ENCODE measurements around the gene GJA9. TPM values are rescaled to one million over a fixed set of nuclear protein-coding genes. Genes with fewer than 3 reads are reported as not detected.
A peak's percentile ranks its signal among the peaks of the same experiment; 100 is the strongest.
"Not testable (repeated sequence)": the region's sequence is repeated elsewhere in the genome, so short reads cannot be mapped to it uniquely, and the experiment has no call there.

The GJA9 gene
- not detected for polyA plus RNA-seq

DNA sequence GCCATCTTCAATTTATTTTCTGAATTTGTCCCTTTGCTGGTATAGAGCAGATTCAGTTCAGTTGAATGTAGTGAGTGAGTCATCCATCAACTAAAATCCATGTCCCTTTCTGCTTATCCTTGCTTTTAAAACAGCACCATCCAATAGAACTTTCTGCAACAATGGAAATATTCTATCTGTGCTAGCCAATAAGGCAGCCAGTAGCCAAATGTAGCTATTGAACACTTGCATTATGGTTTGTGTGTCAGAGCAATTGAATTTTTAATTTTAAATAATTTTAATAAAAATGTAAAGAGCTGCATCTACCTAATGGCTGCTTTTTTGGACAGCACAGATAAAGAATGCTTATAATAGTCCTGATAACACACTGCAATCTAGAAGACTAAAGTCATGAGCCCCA lies at the start of gene GJA9:
GJA9 (minus strand) TSS at position 101 of the 400 bp plus-strand sequence. CDS start 5,489 bp downstream, outside the sequence.
- H3K27ac Mint-ChIP-seq = no peak within 1 kb of the TSS
- H3K4me3 Mint-ChIP-seq = no peak within 1 kb of the TSS
- H3K9me3 Mint-ChIP-seq = no peaks in the 10 kb centered on the region
- no peak for DNase-seq
- H3K27me3 Mint-ChIP-seq (ENCODE audit: low read depth in 3 of 3) = peaks cover 0 to 3% (median 0%) of the 10 kb centered on the region in 3 donors
- H3K4me1 Mint-ChIP-seq = no peaks in the 10 kb centered on the region
- H3K36me3 Mint-ChIP-seq = no peaks in the 10 kb centered on the region

DNA sequence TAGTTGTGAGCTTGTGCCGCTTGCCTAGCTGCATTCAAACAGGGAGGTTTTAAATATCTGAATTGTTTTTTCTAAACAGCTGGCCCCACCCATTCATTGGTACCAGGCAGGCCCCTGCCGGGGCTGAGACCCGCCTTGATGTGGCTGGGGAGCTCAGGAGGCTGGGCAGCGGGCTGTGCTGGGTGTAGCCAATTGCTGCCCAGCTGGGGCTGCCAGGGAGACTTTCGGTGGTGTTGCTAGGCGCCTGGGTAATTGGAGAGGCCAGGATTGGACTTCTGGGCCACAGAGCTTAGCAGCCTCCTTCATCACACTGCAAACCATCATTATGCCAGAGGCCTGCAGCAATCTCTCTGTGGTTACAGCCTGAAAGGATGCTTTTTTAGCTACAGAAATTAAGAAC lies 48.1 kb upstream of the GJA9 start:
- H3K4me3 Mint-ChIP-seq = no peak overlapping the region
- no peak overlapping the region for H3K27ac Mint-ChIP-seq
- no peak for DNase-seq
- peaks cover 0 to 6% (median 0%) of the 10 kb centered on the region in 3 donors for H3K27me3 Mint-ChIP-seq (ENCODE audit: low read depth in 3 of 3)
- no peaks in the 10 kb centered on the region for H3K4me1 Mint-ChIP-seq
- H3K36me3 Mint-ChIP-seq = no peaks in the 10 kb centered on the region
- no peaks in the 10 kb centered on the region for H3K9me3 Mint-ChIP-seq

DNA sequence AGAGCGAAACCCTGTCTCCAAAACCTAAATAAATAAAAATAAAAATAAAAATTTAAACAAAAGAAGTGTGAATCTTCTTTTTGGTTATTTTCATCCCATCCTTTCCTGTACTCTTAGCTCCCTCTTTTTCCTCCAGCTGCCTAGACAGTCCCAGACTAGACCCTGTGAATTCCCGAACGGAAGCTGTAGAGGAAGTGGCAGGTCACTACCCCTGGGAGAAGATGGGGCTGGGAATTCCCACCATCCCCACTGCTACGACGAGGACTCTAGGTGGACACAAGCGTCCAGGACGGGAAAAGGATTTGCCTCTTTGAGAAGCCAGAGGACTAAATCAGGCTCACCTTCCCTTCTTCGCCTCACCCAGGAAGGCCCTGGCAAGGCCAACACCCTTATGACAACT lies 47.7 kb upstream of the GJA9 start:
- peaks cover 0 to 6% (median 0%) of the 10 kb centered on the region in 3 donors for H3K27me3 Mint-ChIP-seq (ENCODE audit: low read depth in 3 of 3)

DNA sequence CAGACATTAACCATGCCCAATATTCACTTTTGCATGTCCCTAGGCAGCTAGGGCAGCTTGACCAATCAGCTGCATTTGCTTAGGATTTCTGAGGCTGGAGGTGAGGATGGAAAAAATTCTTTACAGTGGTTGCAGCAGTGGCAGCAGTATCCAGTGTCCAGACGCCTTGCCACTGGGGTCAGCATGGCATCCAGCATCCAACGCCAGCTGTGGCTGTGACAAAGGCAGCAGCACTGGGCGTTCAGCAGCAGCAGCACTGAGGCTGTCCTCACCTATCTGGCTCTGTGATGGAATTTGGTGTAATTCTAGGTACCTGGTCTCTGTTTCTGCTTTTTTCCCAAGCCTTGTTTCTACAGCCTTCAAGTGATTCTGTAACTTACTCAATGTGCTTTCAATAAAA lies 44.7 kb upstream of the GJA9 start:
- Mint-ChIP-seq H3K4me1 (no peaks in the 10 kb centered on the region), H3K4me3 (no peak overlapping the region), H3K9me3 (no peaks in the 10 kb centered on the region), H3K27ac (no peak overlapping the region), H3K36me3 (no peaks in the 10 kb centered on the region), H3K27me3 (ENCODE audit: low read depth in 3 of 3) (no peaks in the 10 kb centered on the region)
- no peak for DNase-seq

More for the DNA sequence above, 47.7 kb upstream of the GJA9 start:
- Mint-ChIP-seq H3K36me3 (no peaks in the 10 kb centered on the region), H3K27ac (no peak overlapping the region), H3K9me3 (no peaks in the 10 kb centered on the region), H3K4me1 (no peaks in the 10 kb centered on the region), H3K4me3 (no peak overlapping the region)
- DNase-seq = no peak

DNA sequence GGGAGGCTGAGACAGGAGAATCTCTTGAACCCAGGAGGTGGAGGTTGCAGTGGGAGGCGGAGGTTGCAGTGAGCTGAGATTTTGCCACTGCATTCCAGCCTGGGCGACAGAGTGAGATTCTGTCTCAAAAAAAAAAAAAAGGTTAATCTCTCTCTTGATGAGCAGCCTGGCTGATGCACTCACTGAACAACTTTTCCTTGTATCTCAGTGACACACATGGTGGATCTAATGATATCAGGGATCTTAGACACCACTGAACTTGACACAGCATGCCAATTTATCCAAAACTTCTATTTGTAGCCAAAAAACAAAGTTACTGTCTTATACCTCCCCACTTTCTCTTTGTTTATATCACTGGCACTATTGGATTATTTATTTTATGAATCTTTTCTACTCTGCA lies 44.0 kb upstream of the GJA9 start:
- no peaks in the 10 kb centered on the region for H3K27me3 Mint-ChIP-seq (ENCODE audit: low read depth in 3 of 3)
- DNase-seq = no peak
- H3K9me3 Mint-ChIP-seq = no peaks in the 10 kb centered on the region
- no peak overlapping the region for H3K27ac Mint-ChIP-seq
- H3K4me1 Mint-ChIP-seq = no peaks in the 10 kb centered on the region
- no peak overlapping the region for H3K4me3 Mint-ChIP-seq
- H3K36me3 Mint-ChIP-seq = no peaks in the 10 kb centered on the region

DNA sequence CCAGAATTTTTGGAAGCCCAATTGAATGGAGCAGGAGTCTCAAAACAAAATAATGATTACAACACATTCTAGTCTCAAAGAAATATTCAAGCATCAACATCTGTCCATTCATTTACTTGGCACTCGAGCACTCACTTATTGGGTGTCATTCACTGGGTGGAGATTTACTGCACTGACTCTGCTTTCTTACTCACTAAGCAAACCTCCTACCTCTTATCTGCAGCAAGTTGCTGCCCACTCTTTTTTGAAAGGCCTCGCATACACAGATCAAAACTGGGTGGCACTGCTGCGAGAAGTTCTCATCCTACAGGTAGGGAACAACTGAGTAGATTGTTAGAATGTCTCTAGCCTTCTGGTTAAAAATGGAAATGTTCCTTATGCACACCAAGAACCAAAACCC lies 42.2 kb upstream of the GJA9 start:
- H3K4me1 Mint-ChIP-seq = no peaks in the 10 kb centered on the region
- H3K36me3 Mint-ChIP-seq = no peaks in the 10 kb centered on the region
- no peaks in the 10 kb centered on the region for H3K9me3 Mint-ChIP-seq
- no peaks in the 10 kb centered on the region for H3K27me3 Mint-ChIP-seq (ENCODE audit: low read depth in 3 of 3)
- H3K4me3 Mint-ChIP-seq = no peak overlapping the region
- no peak overlapping the region for H3K27ac Mint-ChIP-seq
- no peak for DNase-seq

DNA sequence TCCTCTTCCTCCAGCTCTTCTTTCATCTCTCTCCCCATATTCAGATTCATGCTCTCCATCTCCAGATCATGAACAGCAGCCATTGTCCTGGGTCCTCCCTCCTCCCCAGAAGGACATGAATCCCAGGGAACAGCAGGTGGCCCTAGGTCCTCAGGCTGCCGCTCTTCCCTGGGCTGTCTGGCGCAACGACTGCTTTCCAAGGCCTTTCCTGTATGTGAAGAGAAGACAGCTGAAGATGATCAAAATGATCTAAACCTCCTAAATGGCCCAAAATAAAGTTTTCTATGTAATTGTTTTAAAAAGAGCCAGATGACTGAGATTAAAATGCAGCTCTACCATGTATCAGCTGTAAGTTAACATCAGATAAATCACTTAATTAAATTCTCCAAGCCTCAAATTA lies 37.7 kb upstream of the GJA9 start:
- H3K27me3 Mint-ChIP-seq (ENCODE audit: low read depth in 3 of 3) = no peaks in the 10 kb centered on the region
- H3K4me1 Mint-ChIP-seq = no peaks in the 10 kb centered on the region
- H3K9me3 Mint-ChIP-seq = no peaks in the 10 kb centered on the region
- DNase-seq = no peak
- H3K4me3 Mint-ChIP-seq = no peak overlapping the region
- peaks cover 0 to 3% (median 0%) of the 10 kb centered on the region in 3 donors for H3K36me3 Mint-ChIP-seq
- no peak overlapping the region for H3K27ac Mint-ChIP-seq

DNA sequence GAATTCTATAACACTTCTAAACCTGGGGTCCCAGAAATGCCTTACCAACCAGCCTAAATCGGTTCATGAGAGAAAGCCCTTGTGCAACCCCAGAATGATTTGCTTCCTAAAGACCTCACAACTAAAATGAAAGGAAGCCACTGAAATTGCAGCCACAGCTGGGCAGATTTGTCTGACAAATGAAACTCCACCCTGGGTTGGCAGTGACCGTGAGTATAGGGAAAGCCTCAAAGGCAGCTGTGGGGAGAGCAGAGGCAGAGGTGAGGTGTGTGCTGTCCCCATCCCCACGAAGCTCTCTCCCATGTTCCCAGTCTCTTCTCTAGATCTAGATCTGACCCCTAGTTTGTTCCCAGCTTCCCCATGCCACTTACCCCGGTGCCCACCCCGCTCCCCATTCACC lies 37.2 kb upstream of the GJA9 start:
- no peaks in the 10 kb centered on the region for H3K9me3 Mint-ChIP-seq
- no peak overlapping the region for H3K4me3 Mint-ChIP-seq
- H3K27me3 Mint-ChIP-seq (ENCODE audit: low read depth in 3 of 3) = no peaks in the 10 kb centered on the region
- no peaks in the 10 kb centered on the region for H3K4me1 Mint-ChIP-seq
- peaks cover 0 to 3% (median 0%) of the 10 kb centered on the region in 3 donors for H3K36me3 Mint-ChIP-seq
- no peak overlapping the region for H3K27ac Mint-ChIP-seq
- no peak for DNase-seq

DNA sequence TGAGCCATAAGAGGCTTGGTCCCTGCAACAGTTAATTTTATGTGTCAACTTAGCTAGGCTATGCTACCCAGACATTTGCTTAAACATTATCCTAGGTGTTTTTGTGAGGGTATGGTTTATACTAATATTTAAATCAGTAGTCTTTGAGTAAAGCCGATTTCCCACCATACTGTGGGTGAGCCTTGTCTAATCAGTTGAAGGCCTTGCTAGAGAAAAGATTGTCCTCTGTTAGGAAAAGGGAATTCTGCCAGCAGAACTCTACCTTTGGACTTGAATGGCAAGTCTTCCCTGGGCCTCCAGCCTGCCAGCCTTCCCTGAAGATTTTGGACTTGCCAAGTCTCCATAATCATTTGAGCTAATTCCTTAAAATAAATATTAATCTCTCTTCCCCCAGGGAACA lies 36.4 kb upstream of the GJA9 start:
- peaks cover 0 to 3% (median 0%) of the 10 kb centered on the region in 3 donors for H3K36me3 Mint-ChIP-seq
- no peak for DNase-seq
- no peaks in the 10 kb centered on the region for H3K4me1 Mint-ChIP-seq
- no peaks in the 10 kb centered on the region for H3K9me3 Mint-ChIP-seq
- no peaks in the 10 kb centered on the region for H3K27me3 Mint-ChIP-seq (ENCODE audit: low read depth in 3 of 3)
- peak overlapping the region in 1 of 6 donors; percentile 4 for H3K27ac Mint-ChIP-seq
- H3K4me3 Mint-ChIP-seq = no peak overlapping the region

DNA sequence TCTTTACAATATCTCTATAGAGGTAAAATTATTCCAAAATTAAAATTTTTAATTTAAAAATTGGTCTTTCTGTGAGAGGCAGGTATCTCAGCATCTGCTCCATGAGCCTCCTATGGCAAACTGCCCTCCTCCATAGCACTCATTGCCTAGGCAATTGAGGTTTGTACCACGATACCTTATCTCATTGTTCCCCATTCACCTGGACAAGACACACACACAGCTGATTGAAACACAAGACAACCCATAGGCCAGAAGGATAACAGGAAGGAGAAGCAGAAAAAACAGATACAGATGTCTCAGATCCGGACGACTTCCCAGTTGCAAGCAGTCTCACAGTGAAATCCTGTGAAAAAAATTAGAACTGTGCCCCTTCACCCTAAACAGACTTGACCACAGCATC lies 36.0 kb upstream of the GJA9 start:
- Mint-ChIP-seq H3K4me3 (no peak overlapping the region), H3K4me1 (no peaks in the 10 kb centered on the region), H3K27ac (no peak overlapping the region), H3K27me3 (ENCODE audit: low read depth in 3 of 3) (no peaks in the 10 kb centered on the region), H3K9me3 (no peaks in the 10 kb centered on the region), H3K36me3 (peaks cover 0 to 3% (median 0%) of the 10 kb centered on the region in 3 donors)
- no peak for DNase-seq

DNA sequence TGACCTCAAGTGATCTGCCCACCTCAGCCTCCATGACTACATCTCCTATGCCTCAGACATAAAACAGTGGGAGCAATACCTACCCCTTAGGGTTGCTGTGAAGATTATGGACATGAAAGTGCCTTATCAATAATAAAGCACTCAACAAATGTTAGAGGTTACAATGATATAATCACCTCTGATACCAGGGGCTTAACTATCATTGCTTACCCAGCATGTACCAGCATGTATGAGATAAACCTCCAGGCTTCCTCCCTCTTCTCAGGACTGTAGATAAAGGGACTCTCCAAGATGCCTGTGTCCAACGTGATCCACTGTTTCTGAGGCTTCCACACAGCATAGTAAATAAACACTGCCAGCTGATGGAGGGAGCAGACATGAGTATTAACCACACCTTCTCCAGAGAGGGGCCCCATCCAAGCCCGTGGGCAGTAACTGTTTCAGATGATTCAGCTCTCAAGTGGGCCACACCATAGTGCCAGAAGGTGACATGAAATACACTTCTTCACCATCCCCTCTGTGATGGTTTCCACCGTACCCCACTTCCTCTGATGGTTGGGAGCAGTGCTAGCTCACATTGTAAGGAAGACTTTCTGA lies 34.1 kb upstream of the GJA9 start:
- Mint-ChIP-seq H3K4me1 (no peaks in the 10 kb centered on the region), H3K27me3 (ENCODE audit: low read depth in 3 of 3) (no peaks in the 10 kb centered on the region), H3K9me3 (no peaks in the 10 kb centered on the region), H3K27ac (no peak overlapping the region), H3K4me3 (no peak overlapping the region), H3K36me3 (peaks cover 0 to 3% (median 0%) of the 10 kb centered on the region in 3 donors)
- DNase-seq = no peak

DNA sequence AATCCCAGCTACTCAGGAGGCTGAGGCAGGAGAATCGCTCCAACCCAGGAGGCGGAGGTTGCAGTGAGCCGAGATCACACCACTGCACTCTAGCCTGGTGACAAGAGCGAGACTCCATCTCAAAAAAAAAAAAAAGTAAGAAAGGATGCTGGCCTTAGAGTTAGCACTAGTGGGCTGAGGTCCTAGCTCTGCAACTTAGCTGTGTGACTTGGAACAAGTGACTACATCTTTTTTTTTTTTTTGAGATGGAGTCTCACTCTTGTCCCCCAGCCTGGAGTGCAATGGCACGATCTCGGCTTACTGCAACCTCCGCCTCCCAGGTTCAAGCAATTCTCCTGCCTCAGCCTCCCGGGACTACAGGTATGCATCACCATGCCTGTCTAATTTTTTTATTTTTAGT lies 33.5 kb upstream of the GJA9 start:
- DNase-seq; H3K4me1 Mint-ChIP-seq; H3K27ac Mint-ChIP-seq; H3K36me3 Mint-ChIP-seq; H3K27me3 Mint-ChIP-seq (ENCODE audit: low read depth in 3 of 3); H3K4me3 Mint-ChIP-seq; H3K9me3 Mint-ChIP-seq: not testable (repeated sequence)

DNA sequence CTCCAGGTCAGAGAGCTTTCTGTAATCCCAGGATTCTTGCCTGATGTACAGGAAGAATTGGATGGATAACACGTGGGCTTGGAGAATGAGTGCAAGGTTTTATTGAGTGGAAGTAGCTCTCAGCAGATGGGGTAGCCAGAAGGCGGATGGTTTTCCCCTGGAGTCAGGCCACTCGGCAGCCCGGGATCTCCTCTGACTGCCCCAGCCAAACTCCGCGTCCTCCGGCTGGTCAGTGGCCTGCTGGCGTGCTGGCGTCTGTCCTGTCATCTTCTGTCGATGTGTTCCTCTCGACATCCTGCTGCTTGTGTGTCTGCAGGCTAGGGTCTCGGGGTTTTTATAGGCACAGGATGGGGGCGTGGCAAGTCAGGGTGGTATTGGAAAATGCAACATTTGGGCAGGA lies 27.4 kb upstream of the GJA9 start:
- no peak overlapping the region for H3K4me3 Mint-ChIP-seq
- H3K4me1 Mint-ChIP-seq = no peaks in the 10 kb centered on the region
- no peaks in the 10 kb centered on the region for H3K36me3 Mint-ChIP-seq
- no peak for DNase-seq
- peaks cover 0 to 5% (median 1%) of the 10 kb centered on the region in 6 donors for H3K9me3 Mint-ChIP-seq
- peaks cover 0 to 4% (median 0%) of the 10 kb centered on the region in 3 donors for H3K27me3 Mint-ChIP-seq (ENCODE audit: low read depth in 3 of 3)
- H3K27ac Mint-ChIP-seq = no peak overlapping the region

DNA sequence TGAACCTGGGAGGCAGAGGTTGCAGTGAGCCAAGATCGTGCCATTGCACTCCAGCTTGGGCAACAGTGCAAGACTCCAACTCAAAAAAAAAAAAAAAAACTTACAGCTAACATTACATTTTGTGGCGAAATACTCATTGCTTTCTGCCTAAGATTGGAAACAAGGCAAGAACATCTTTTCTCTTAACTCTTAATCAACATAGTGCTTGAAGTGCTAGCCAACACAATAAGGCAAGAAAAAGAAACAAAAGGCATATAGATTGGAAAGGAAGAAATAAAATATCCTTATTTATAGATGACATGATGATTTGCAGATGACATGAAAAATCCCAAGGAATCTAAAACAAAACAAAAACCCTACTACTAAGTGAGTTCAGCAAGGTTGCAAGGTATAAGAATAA lies 24.6 kb upstream of the GJA9 start:
- Mint-ChIP-seq H3K27ac (no peak overlapping the region), H3K4me3 (no peak overlapping the region), H3K9me3 (peaks cover 0 to 5% (median 1%) of the 10 kb centered on the region in 6 donors), H3K4me1 (no peaks in the 10 kb centered on the region), H3K27me3 (ENCODE audit: low read depth in 3 of 3) (peaks cover 0 to 4% (median 0%) of the 10 kb centered on the region in 3 donors), H3K36me3 (no peaks in the 10 kb centered on the region)
- no peak for DNase-seq

DNA sequence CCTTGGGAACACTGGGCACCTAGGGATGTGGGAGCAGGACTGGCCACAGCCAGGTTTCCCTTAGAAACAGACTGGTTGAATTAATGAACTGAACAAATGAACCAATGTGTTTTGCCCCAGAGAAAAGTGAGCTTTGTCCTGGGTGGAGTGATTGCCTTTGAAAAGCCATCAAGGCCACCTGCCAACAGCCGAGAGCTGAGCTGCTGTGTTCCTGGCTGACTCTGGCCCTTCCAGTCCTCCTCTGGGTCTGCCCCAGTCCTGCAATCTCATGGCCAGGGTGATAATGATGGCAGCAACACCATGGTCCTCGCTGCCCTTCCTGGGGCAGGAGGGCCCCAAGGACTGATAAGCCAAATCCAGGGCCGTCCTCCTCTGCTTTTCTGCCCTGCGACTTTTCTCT lies 18.2 kb upstream of the GJA9 start:
- no peak overlapping the region for H3K4me3 Mint-ChIP-seq
- H3K27ac Mint-ChIP-seq = no peak overlapping the region
- H3K9me3 Mint-ChIP-seq = no peaks in the 10 kb centered on the region
- no peaks in the 10 kb centered on the region for H3K4me1 Mint-ChIP-seq
- no peak for DNase-seq
- peaks cover 0 to 3% (median 0%) of the 10 kb centered on the region in 3 donors for H3K36me3 Mint-ChIP-seq
- H3K27me3 Mint-ChIP-seq (ENCODE audit: low read depth in 3 of 3) = peaks cover 0 to 2% (median 0%) of the 10 kb centered on the region in 3 donors

Measured in immature natural killer cell (primary cell).